HepG2 (cell line): ENCODE data around the gene B9D2. TPM values are rescaled to one million over a fixed set of nuclear protein-coding genes. Genes with fewer than 3 reads are reported as not detected.

ENCODE experiments used
- BCL6 ChIP-seq: IDR thresholded peaks from 2 replicates; pipeline ENCODE4 v1.6.1; 2016; ENCODE audit warnings: missing genetic modification reagents, missing compliant biosample characterization
- BRCA1 ChIP-seq: sonication (generic); formaldehyde crosslinking; IDR thresholded peaks from 2 replicates; pipeline ENCODE4 v1.4.0; 2020; ENCODE audit warnings: missing genetic modification reagents
- FOXP1 ChIP-seq, 2 experiments: fragments of 450-650 bp in 1 of 2; IDR thresholded peaks; 2 replicates each; pipeline ENCODE4 v1.6.1; 2017 to 2018; ENCODE audit warnings: antibody characterized with exemption in 1 of 2
- GPBP1L1 ChIP-seq: sonication (generic); formaldehyde crosslinking; IDR thresholded peaks from 2 replicates; pipeline ENCODE4 v1.5.0; 2020; ENCODE audit warnings: mild to moderate bottlenecking, missing genetic modification reagents
- HNF4G ChIP-seq, 2 experiments: sonication (generic) in 1 of 2; formaldehyde crosslinking in 1 of 2; IDR thresholded peaks; 2 replicates each; pipeline versions ENCODE4 v1.4.0 to v1.6.1; 2011 to 2020; ENCODE audit warnings: borderline replicate concordance in 2 of 2, low read depth in 2 of 2, mild to moderate bottlenecking in 2 of 2, low read length in 1 of 2, missing genetic modification reagents in 1 of 2, moderate library complexity in 1 of 2
- HNRNPL ChIP-seq: fragments of 200-400 bp; formaldehyde crosslinking; IDR thresholded peaks from 2 replicates; pipeline ENCODE4 v1.6.1; 2017; ENCODE audit warnings: mild to moderate bottlenecking, low read depth, low read length
- KDM6A ChIP-seq: IDR thresholded peaks from 2 replicates; pipeline ENCODE4 v1.6.1; 2016; ENCODE audit warnings: low read depth
- KLF9 ChIP-seq: IDR thresholded peaks from 2 replicates; pipeline ENCODE4 v1.6.1; 2016; ENCODE audit warnings: low read depth
- KMT2B ChIP-seq: IDR thresholded peaks from 2 replicates; pipeline ENCODE4 v1.6.1; 2016; ENCODE audit warnings: missing genetic modification reagents, missing compliant biosample characterization
- LBX2 ChIP-seq: sonication (generic); formaldehyde crosslinking; IDR thresholded peaks from 2 replicates; pipeline ENCODE4 v1.5.0; 2020; ENCODE audit warnings: missing genetic modification reagents, mild to moderate bottlenecking, borderline replicate concordance
- MBD4 ChIP-seq: IDR thresholded peaks from 2 replicates; pipeline ENCODE4 v1.6.1; 2012; ENCODE audit warnings: low read length, inconsistent platforms, borderline replicate concordance
- PHF21A ChIP-seq: sonication (generic); formaldehyde crosslinking; IDR thresholded peaks from 2 replicates; pipeline ENCODE4 v1.5.0; 2020; ENCODE audit warnings: mild to moderate bottlenecking, missing genetic modification reagents
- POLR2A ChIP-seq, 2 experiments: IDR thresholded peaks; 2 replicates each; pipeline ENCODE4 v1.6.1; 2011; ENCODE audit warnings: low read depth in 2 of 2, low read length in 2 of 2, mild to moderate bottlenecking in 1 of 2, moderate library complexity in 1 of 2; ENCODE audit not compliant: insufficient read depth in 1 of 2
- RAD51 ChIP-seq: fragments of 450-650 bp; IDR thresholded peaks from 2 replicates; pipeline ENCODE4 v1.6.1; 2016; ENCODE audit warnings: borderline replicate concordance
- RARG ChIP-seq: sonication (generic); formaldehyde crosslinking; IDR thresholded peaks from 2 replicates; pipeline ENCODE4 v1.4.0; 2020; ENCODE audit warnings: low read depth, mild to moderate bottlenecking, missing genetic modification reagents
- RXRB ChIP-seq: IDR thresholded peaks from 2 replicates; pipeline ENCODE4 v1.6.1; 2016; ENCODE audit warnings: borderline replicate concordance, missing genetic modification reagents, missing compliant biosample characterization
- SP4 ChIP-seq: sonication (generic); formaldehyde crosslinking; IDR thresholded peaks from 2 replicates; pipeline ENCODE4 v1.8.1; 2023; ENCODE audit warnings: mild to moderate bottlenecking, missing genetic modification reagents
- TRIM24 ChIP-seq: sonication (generic); formaldehyde crosslinking; IDR thresholded peaks from 2 replicates; pipeline ENCODE4 v1.8.0; 2022; ENCODE audit warnings: mild to moderate bottlenecking, missing genetic modification reagents
- U2AF2 ChIP-seq: fragments of 200-400 bp; formaldehyde crosslinking; IDR thresholded peaks from 2 replicates; pipeline ENCODE4 v1.6.1; 2017; ENCODE audit warnings: low read depth, mild to moderate bottlenecking, low read length
- ZBTB25 ChIP-seq: IDR thresholded peaks from 2 replicates; pipeline ENCODE4 v1.6.1; 2018; ENCODE audit warnings: missing genetic modification reagents
- ZHX1 ChIP-seq: sonication (generic); formaldehyde crosslinking; IDR thresholded peaks from 2 replicates; pipeline ENCODE4 v1.8.1; 2022; ENCODE audit warnings: low read depth, mild to moderate bottlenecking, missing genetic modification reagents
- ZNF280B ChIP-seq: sonication (generic); formaldehyde crosslinking; IDR thresholded peaks from 2 replicates; pipeline ENCODE4 v1.5.0; 2020; ENCODE audit warnings: missing genetic modification reagents, mild to moderate bottlenecking, borderline replicate concordance
- ZNF30 ChIP-seq: sonication (generic); formaldehyde crosslinking; IDR thresholded peaks from 2 replicates; pipeline ENCODE4 v1.5.0; 2020; ENCODE audit warnings: mild to moderate bottlenecking, missing genetic modification reagents
- ZNF792 ChIP-seq: IDR thresholded peaks from 2 replicates; pipeline ENCODE4 v1.6.1; 2016
- polyA plus RNA-seq, 8 experiments: library from polyadenylated mRNA; depleted of rRNA in 3 of 8; stranded (reverse) in 7 of 8; unstranded in 1 of 8; fragments of >200 nt; fragmentation: Illumina TruSeq in 4 of 8; extraction: Trizol in 4 of 8; gene quantifications; 2 replicates each; pipeline versions ENCODE4 v1.2.1 to v1.2.3, GENCODE V29; 2011 to 2016; ENCODE audit warnings: low read depth in 4 of 8, missing spikeins in 1 of 8, mixed read lengths in 1 of 8; ENCODE audit not compliant: insufficient read depth in 1 of 8
- total RNA-seq, 5 experiments: library from RNA; depleted of rRNA; stranded (reverse); fragments of >200 nt; fragmentation: Illumina TruSeq; extraction: Trizol; gene quantifications; 2 replicates each; pipeline ENCODE4 v1.2.3, GENCODE V29; 2016; ENCODE audit warnings: low read depth in 1 of 5

The B9D2 gene
- total and polyA plus RNA-seq, 2 of the 13 experiments (the other 11 are each of a cell fraction or from before 2014, with no cell fraction given): 3.1 to 4.4 TPM

- TF ChIP-seq ZNF280B (CRISPR knock-in tag) (no peak), U2AF2 (no peak), POLR2A (IDR thresholded peaks at IDR 0.05; ENCODE audit: insufficient read depth in 1 of 2, low read depth in 2 of 2, low read length in 2 of 2) (0 out of 4 replicates have a peak, but pooled peaks of 1 of the 2 experiments have one; percentile 55), RXRB (CRISPR knock-in tag) (no peak), RAD51 (no peak), LBX2 (CRISPR knock-in tag) (no peak), TRIM24 (CRISPR knock-in tag) (no peak), FOXP1 (IDR thresholded peaks at IDR 0.05) (no peak), FOXP1 (CRISPR knock-in tag; IDR thresholded peaks at IDR 0.05) (no peak), KLF9 (CRISPR knock-in tag) (no peak), GPBP1L1 (CRISPR knock-in tag) (no peak), HNRNPL (no peak), MBD4 (no peak), BRCA1 (CRISPR knock-in tag) (no peak), KDM6A (CRISPR knock-in tag) (no peak), PHF21A (CRISPR knock-in tag) (0 out of 2 replicates have a peak, but pooled peaks have one; percentile 62), ZNF792 (CRISPR knock-in tag) (no peak), KMT2B (CRISPR knock-in tag) (no peak), ZHX1 (no peak), ZBTB25 (no peak), ZNF30 (no peak), SP4 (CRISPR knock-in tag) (peak; percentile 64; the same call in 1 of the 2 replicates), HNF4G (IDR thresholded peaks at IDR 0.05; ENCODE audit: borderline replicate concordance, low read depth, low read length) (no peak), HNF4G (CRISPR knock-in tag; IDR thresholded peaks at IDR 0.05; ENCODE audit: borderline replicate concordance, low read depth) (no peak), BCL6 (CRISPR knock-in tag) (no peak), RARG (CRISPR knock-in tag) (no peak)
These were observed 12.5 kb upstream of the B9D2 start, which contains the start of gene TMEM91 (continued) for GRCh38 chr19:41376241-41376997.
